Liver (tissue), 9 donors: Measurements from ENCODE around the gene ASCL5. TPM values are rescaled to one million over a fixed set of nuclear protein-coding genes. Genes with fewer than 3 reads are reported as not detected.

Experiments used
- DNase-seq: peaks from one replicate; pipeline ENCODE4 v3.0.0-alpha.2; 2017; ENCODE audit warnings: low spot score
- H3K27ac ChIP-seq, 2 donors: one replicate each; pipeline ENCODE4 v1.7.0; 2013; ENCODE audit warnings: inconsistent platforms in 2 of 2, low read length in 2 of 2, control low read depth in 1 of 2, low read depth in 1 of 2, mild to moderate bottlenecking in 1 of 2
- H3K27me3 ChIP-seq, 4 donors: one replicate each; pipeline versions ENCODE4 v1.6.1 to v1.7.0; 2013; ENCODE audit warnings: low read length in 3 of 4, inconsistent platforms in 1 of 4, mild to moderate bottlenecking in 1 of 4, moderate library complexity in 1 of 4; ENCODE audit not compliant: control insufficient read depth in 4 of 4, insufficient read depth in 4 of 4
- H3K36me3 ChIP-seq, 4 donors: one replicate each; pipeline versions ENCODE4 v1.6.1 to v1.7.0; 2013; ENCODE audit warnings: low read length in 3 of 4, mild to moderate bottlenecking in 3 of 4, low read depth in 1 of 4, moderate library complexity in 1 of 4; ENCODE audit not compliant: control insufficient read depth in 4 of 4, insufficient read depth in 3 of 4
- H3K4me1 ChIP-seq, 4 donors: one replicate each; pipeline versions ENCODE4 v1.6.1 to v1.7.0; 2013; ENCODE audit warnings: low read length in 3 of 4, mild to moderate bottlenecking in 3 of 4, moderate library complexity in 1 of 4; ENCODE audit not compliant: control insufficient read depth in 4 of 4, insufficient read depth in 4 of 4
- H3K4me3 ChIP-seq, 3 donors: one replicate each; pipeline versions ENCODE4 v1.6.1 to v1.7.0; 2013; ENCODE audit warnings: low read length in 3 of 3, control low read depth in 1 of 3, low read depth in 1 of 3, mild to moderate bottlenecking in 1 of 3
- H3K9ac ChIP-seq, 2 donors: one replicate each; pipeline ENCODE4 v1.7.0; 2013; ENCODE audit warnings: low read length in 2 of 2, mild to moderate bottlenecking in 2 of 2, moderate library complexity in 2 of 2, control low read depth in 1 of 2, low read depth in 1 of 2
- H3K9me3 ChIP-seq, 4 donors: one replicate each; pipeline versions ENCODE4 v1.6.1 to v1.7.0; 2013; ENCODE audit warnings: low read length in 3 of 4; ENCODE audit not compliant: control insufficient read depth in 4 of 4
- EGR1 ChIP-seq, 2 donors: IDR thresholded peaks; 2 replicates each; pipeline ENCODE4 v1.6.1; 2016 to 2018; ENCODE audit warnings: antibody characterized with exemption in 2 of 2, low read depth in 2 of 2
- FOXA1 ChIP-seq: IDR thresholded peaks from 2 replicates; pipeline ENCODE4 v1.6.1; 2016; ENCODE audit warnings: antibody characterized with exemption
- FOXA2 ChIP-seq: IDR thresholded peaks from 2 replicates; pipeline ENCODE4 v1.6.1; 2016; ENCODE audit warnings: antibody characterized with exemption
- GABPA ChIP-seq, 2 donors: IDR thresholded peaks in 1 of 2; conservative IDR thresholded peaks in 1 of 2; 2 replicates each; pipeline ENCODE4 v1.6.1; 2016; ENCODE audit warnings: antibody characterized with exemption in 2 of 2, mild to moderate bottlenecking in 1 of 2, moderate library complexity in 1 of 2
- HNF4G ChIP-seq: IDR thresholded peaks from 2 replicates; pipeline ENCODE4 v1.6.1; 2016; ENCODE audit warnings: antibody characterized with exemption
- JUND ChIP-seq, 2 donors: IDR thresholded peaks; 2 replicates each; pipeline ENCODE4 v1.6.1; 2016; ENCODE audit warnings: antibody characterized with exemption in 2 of 2
- NR2F2 ChIP-seq: IDR thresholded peaks from 2 replicates; pipeline ENCODE4 v1.6.1; 2016; ENCODE audit warnings: antibody characterized with exemption
- RAD21 ChIP-seq, 2 donors: IDR thresholded peaks; 2 replicates each; pipeline ENCODE4 v1.6.1; 2016; ENCODE audit warnings: antibody characterized with exemption in 2 of 2, mild to moderate bottlenecking in 2 of 2
- RXRA ChIP-seq, 2 donors: IDR thresholded peaks; 2 replicates each; pipeline ENCODE4 v1.6.1; 2017 to 2018; ENCODE audit warnings: antibody characterized with exemption in 2 of 2, mild to moderate bottlenecking in 1 of 2
- SP1 ChIP-seq: IDR thresholded peaks from 2 replicates; pipeline ENCODE4 v1.6.1; 2018; ENCODE audit warnings: antibody characterized with exemption, mild to moderate bottlenecking
- YY1 ChIP-seq: IDR thresholded peaks from 2 replicates; pipeline ENCODE4 v1.6.1; 2016; ENCODE audit warnings: antibody characterized with exemption, mild to moderate bottlenecking
- WGBS: extraction: QIAGEN DNeasy Blood & Tissue Kit; methylation state at CpG from one replicate; pipeline ENCODE4 v1.1.7; 2013; 5-methylcytosine and 5-hydroxymethylcytosine counted together
- polyA plus RNA-seq, 2 donors: library from polyadenylated mRNA; stranded (reverse) in 1 of 2; unstranded in 1 of 2; fragments of 200-250 nt in 1 of 2; fragments of >200 nt in 1 of 2; fragmentation: Nextera tagmentation in 1 of 2; extraction: Ambion mirVana in 1 of 2; gene quantifications; one replicate each; pipeline versions ENCODE4 v1.2.1 to v1.2.3, GENCODE V29; 2013 to 2015
- total RNA-seq, 2 donors: library from RNA; depleted of rRNA; stranded (reverse); fragments of >200 nt; gene quantifications; one replicate each; pipeline ENCODE4 v1.2.3, GENCODE V29; 2014
- TF ChIP-seq, protein P1 (sequence below): IDR thresholded peaks from 2 replicates; pipeline ENCODE4 v1.6.1; 2016; ENCODE audit warnings: antibody characterized with exemption
- TF ChIP-seq, protein P2 (sequence below): fragments of 150-350 bp; IDR thresholded peaks from 2 replicates; pipeline ENCODE4 v1.5.1; 2017; ENCODE audit warnings: improper control_type of control experiment, low read depth, low read length; ENCODE audit not compliant: missing input control
- TF ChIP-seq, protein P3 (sequence below): IDR thresholded peaks from 2 replicates; pipeline ENCODE4 v1.6.1; 2016; ENCODE audit warnings: antibody characterized with exemption
- TF ChIP-seq, protein P4 (sequence below): IDR thresholded peaks from 2 replicates; pipeline ENCODE4 v1.6.1; 2016; ENCODE audit warnings: antibody characterized with exemption, mild to moderate bottlenecking
- TF ChIP-seq, protein P5 (sequence below): IDR thresholded peaks from 2 replicates; pipeline ENCODE4 v1.6.1; 2016; ENCODE audit warnings: antibody characterized with exemption
- donor health status: healthy.
- donor health status: healthy.
- donor health status: healthy.
- donor health status: healthy.
- donor health status: healthy.

ASCL5 gene
- total and polyA plus RNA-seq, 4 donors: not detected

DNA sequence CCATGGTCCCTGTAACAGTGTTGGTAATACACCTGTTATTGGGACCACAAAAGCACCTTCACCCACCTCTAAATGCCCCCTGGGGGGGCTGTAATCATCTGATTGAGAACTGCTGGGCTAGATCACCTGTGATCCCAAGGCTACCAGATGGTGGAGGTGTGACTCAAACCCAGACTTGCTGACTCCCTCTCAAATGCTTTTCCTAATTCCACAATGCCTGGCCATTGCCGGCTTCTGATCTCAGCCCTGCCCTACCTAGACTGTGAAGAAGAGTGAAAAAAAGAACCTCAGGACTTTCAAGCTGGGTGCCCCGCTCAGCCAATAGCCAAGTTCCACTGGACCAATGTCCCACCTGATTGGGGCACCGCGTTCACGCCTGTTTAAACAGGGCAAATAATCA is 17.7 kb upstream of the ASCL5 start (continued):
- TF ChIP-seq, protein P1, sequence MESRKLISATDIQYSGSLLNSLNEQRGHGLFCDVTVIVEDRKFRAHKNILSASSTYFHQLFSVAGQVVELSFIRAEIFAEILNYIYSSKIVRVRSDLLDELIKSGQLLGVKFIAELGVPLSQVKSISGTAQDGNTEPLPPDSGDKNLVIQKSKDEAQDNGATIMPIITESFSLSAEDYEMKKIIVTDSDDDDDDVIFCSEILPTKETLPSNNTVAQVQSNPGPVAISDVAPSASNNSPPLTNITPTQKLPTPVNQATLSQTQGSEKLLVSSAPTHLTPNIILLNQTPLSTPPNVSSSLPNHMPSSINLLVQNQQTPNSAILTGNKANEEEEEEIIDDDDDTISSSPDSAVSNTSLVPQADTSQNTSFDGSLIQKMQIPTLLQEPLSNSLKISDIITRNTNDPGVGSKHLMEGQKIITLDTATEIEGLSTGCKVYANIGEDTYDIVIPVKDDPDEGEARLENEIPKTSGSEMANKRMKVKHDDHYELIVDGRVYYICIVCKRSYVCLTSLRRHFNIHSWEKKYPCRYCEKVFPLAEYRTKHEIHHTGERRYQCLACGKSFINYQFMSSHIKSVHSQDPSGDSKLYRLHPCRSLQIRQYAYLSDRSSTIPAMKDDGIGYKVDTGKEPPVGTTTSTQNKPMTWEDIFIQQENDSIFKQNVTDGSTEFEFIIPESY: no peak
- TF ChIP-seq, protein P2, sequence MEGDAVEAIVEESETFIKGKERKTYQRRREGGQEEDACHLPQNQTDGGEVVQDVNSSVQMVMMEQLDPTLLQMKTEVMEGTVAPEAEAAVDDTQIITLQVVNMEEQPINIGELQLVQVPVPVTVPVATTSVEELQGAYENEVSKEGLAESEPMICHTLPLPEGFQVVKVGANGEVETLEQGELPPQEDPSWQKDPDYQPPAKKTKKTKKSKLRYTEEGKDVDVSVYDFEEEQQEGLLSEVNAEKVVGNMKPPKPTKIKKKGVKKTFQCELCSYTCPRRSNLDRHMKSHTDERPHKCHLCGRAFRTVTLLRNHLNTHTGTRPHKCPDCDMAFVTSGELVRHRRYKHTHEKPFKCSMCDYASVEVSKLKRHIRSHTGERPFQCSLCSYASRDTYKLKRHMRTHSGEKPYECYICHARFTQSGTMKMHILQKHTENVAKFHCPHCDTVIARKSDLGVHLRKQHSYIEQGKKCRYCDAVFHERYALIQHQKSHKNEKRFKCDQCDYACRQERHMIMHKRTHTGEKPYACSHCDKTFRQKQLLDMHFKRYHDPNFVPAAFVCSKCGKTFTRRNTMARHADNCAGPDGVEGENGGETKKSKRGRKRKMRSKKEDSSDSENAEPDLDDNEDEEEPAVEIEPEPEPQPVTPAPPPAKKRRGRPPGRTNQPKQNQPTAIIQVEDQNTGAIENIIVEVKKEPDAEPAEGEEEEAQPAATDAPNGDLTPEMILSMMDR: no peak

DNA sequence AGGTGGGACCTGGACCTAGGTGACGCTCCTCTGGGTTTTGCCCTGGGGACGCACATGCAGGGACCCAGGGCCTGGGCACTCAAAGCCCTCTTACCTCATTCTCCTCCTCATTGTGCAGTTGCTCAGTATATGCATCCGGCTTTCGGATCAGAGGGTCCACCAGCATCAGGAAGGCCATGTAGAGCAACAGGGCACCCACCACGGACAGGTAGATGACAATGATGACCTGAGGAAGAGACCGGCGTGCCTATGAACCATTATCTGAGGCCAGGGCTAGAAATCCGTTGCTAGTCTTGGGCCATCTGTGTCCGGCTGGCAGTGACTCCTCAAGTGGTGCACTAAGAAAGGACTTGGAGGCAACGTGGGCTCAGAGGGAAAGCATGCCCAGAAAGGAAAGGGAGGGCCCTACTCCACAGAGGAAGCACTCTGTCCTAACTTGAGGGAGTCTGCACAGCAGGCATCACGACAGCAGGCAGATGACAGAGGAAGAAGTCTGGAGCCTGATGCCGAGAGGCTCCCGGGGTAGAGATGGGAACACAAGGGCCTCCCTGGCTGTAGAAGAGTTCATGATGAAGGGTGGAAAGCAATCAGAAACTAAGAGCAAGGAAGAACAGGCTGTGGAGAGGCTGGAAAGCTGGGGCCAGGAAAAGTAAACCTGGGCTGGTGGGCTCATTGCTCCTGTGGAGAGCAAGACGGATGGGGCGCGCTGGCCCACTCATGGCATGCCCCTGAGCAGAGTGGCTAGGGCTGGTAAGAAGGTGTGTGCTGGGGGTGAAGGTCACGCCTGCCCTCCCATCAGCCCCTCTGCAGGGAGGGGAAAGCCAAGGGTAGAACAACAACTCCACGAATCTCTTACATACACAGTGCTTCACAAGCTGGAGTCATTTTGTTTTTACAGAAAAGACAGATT is 17.0 kb upstream of the ASCL5 start:
- WGBS: 93% methylated on average over 18 of the region's 18 CpGs
- no peak for TF ChIP-seq YY1
- no peak for TF ChIP-seq HNF4G
- TF ChIP-seq, protein P3, sequence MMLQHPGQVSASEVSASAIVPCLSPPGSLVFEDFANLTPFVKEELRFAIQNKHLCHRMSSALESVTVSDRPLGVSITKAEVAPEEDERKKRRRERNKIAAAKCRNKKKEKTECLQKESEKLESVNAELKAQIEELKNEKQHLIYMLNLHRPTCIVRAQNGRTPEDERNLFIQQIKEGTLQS: no peak
- TF ChIP-seq NR2F2: no peak
- TF ChIP-seq RAD21 (IDR thresholded peaks at IDR 0.05): no peak
- TF ChIP-seq, protein P4, sequence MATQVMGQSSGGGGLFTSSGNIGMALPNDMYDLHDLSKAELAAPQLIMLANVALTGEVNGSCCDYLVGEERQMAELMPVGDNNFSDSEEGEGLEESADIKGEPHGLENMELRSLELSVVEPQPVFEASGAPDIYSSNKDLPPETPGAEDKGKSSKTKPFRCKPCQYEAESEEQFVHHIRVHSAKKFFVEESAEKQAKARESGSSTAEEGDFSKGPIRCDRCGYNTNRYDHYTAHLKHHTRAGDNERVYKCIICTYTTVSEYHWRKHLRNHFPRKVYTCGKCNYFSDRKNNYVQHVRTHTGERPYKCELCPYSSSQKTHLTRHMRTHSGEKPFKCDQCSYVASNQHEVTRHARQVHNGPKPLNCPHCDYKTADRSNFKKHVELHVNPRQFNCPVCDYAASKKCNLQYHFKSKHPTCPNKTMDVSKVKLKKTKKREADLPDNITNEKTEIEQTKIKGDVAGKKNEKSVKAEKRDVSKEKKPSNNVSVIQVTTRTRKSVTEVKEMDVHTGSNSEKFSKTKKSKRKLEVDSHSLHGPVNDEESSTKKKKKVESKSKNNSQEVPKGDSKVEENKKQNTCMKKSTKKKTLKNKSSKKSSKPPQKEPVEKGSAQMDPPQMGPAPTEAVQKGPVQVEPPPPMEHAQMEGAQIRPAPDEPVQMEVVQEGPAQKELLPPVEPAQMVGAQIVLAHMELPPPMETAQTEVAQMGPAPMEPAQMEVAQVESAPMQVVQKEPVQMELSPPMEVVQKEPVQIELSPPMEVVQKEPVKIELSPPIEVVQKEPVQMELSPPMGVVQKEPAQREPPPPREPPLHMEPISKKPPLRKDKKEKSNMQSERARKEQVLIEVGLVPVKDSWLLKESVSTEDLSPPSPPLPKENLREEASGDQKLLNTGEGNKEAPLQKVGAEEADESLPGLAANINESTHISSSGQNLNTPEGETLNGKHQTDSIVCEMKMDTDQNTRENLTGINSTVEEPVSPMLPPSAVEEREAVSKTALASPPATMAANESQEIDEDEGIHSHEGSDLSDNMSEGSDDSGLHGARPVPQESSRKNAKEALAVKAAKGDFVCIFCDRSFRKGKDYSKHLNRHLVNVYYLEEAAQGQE: no peak
- TF ChIP-seq, protein P1: no peak
- TF ChIP-seq EGR1 (IDR thresholded peaks at IDR 0.05; ENCODE audit: low read depth in 2 of 2): no peak
- no peak for TF ChIP-seq RXRA (IDR thresholded peaks at IDR 0.05)
- no peak for TF ChIP-seq GABPA (IDR thresholded peaks at IDR 0.05 in 1 of 2, conservative IDR thresholded peaks at IDR 0.05 in 1 of 2)
- no peak for TF ChIP-seq FOXA2
- no peak for TF ChIP-seq FOXA1
- no peak for TF ChIP-seq SP1
- TF ChIP-seq, protein P2: no peak
- TF ChIP-seq, protein P5, sequence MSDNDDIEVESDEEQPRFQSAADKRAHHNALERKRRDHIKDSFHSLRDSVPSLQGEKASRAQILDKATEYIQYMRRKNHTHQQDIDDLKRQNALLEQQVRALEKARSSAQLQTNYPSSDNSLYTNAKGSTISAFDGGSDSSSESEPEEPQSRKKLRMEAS: no peak
- TF ChIP-seq JUND (IDR thresholded peaks at IDR 0.05): no peak
- Histone ChIP-seq H3K27me3 (no peaks in the 10 kb centered on the region), H3K4me1 (no peaks in the 10 kb centered on the region), H3K4me3 (no peak overlapping the region), H3K36me3 (peaks cover 2 to 67% (median 18%) of the 10 kb centered on the region in 4 donors), H3K9ac (no peak overlapping the region), H3K27ac (no peak overlapping the region), H3K9me3 (no peaks in the 10 kb centered on the region)
- DNase-seq: no peak
